Trophoblast cell (in vitro differentiated cells and primary cell): ENCODE results near the gene TP53TG5.

Experiments used
- DNase-seq, 2 donors: peaks; one replicate each; pipeline ENCODE4 v3.0.0-alpha.2; 2016
- H2AFZ ChIP-seq: 2 replicates; pipeline ENCODE4 v1.6.1; 2013; ENCODE audit warnings: low read length, moderate library complexity, mild to moderate bottlenecking; ENCODE audit not compliant: insufficient read depth, poor library complexity
- H2AK5ac ChIP-seq: 2 replicates; pipeline ENCODE4 v1.6.1; 2013; ENCODE audit warnings: mild to moderate bottlenecking, low read length
- H2BK120ac ChIP-seq: 2 replicates; pipeline ENCODE4 v1.6.1; 2013; ENCODE audit warnings: low read length, mild to moderate bottlenecking, moderate library complexity; ENCODE audit not compliant: insufficient read depth, poor library complexity
- H2BK12ac ChIP-seq: 2 replicates; pipeline ENCODE4 v1.6.1; 2013; ENCODE audit warnings: mild to moderate bottlenecking, low read length, moderate library complexity
- H2BK5ac ChIP-seq: 2 replicates; pipeline ENCODE4 v1.6.1; 2013; ENCODE audit warnings: low read length, low read depth, moderate library complexity, mild to moderate bottlenecking; ENCODE audit not compliant: poor library complexity
- H3K14ac ChIP-seq: 2 replicates; pipeline ENCODE4 v1.6.1; 2013; ENCODE audit warnings: mild to moderate bottlenecking, low read length
- H3K18ac ChIP-seq: 2 replicates; pipeline ENCODE4 v1.6.1; 2013; ENCODE audit warnings: mild to moderate bottlenecking, low read length
- H3K23ac ChIP-seq: 2 replicates; pipeline ENCODE4 v1.6.1; 2013; ENCODE audit warnings: low read length
- H3K27ac ChIP-seq: 2 replicates; pipeline ENCODE4 v1.5.1; 2013; ENCODE audit warnings: low read depth, mild to moderate bottlenecking, inconsistent platforms, low read length, moderate library complexity
- H3K27me3 ChIP-seq: 2 replicates; pipeline ENCODE4 v1.6.1; 2013; ENCODE audit warnings: inconsistent platforms, mild to moderate bottlenecking, low read length, moderate library complexity; ENCODE audit not compliant: insufficient read depth
- H3K36me3 ChIP-seq, 2 experiments: 1 replicate in 1 of 2; 2 replicates in 1 of 2; pipeline ENCODE4 v1.6.1; 2013; ENCODE audit warnings: low read length in 2 of 2, mild to moderate bottlenecking in 2 of 2, moderate library complexity in 1 of 2; ENCODE audit not compliant: insufficient read depth in 2 of 2, control insufficient read depth in 1 of 2
- H3K4ac ChIP-seq: 2 replicates; pipeline ENCODE4 v1.6.1; 2013; ENCODE audit warnings: low read depth, mild to moderate bottlenecking, low read length, moderate library complexity
- H3K4me1 ChIP-seq, 2 experiments: 1 replicate in 1 of 2; 2 replicates in 1 of 2; pipeline ENCODE4 v1.6.1; 2013; ENCODE audit warnings: low read length in 2 of 2, mild to moderate bottlenecking in 2 of 2, moderate library complexity in 1 of 2; ENCODE audit not compliant: insufficient read depth in 2 of 2, control insufficient read depth in 1 of 2
- H3K4me2 ChIP-seq: 2 replicates; pipeline ENCODE4 v1.6.1; 2013; ENCODE audit warnings: inconsistent platforms, mild to moderate bottlenecking, low read length, moderate library complexity
- H3K4me3 ChIP-seq: 2 replicates; pipeline ENCODE4 v1.5.1; 2013; ENCODE audit warnings: mild to moderate bottlenecking, low read depth, low read length, inconsistent platforms
- H3K79me1 ChIP-seq: one replicate; pipeline ENCODE4 v1.6.1; 2013; ENCODE audit warnings: low read length
- H3K79me2 ChIP-seq: 2 replicates; pipeline ENCODE4 v1.6.1; 2013; ENCODE audit warnings: low read length, mild to moderate bottlenecking; ENCODE audit not compliant: control insufficient read depth, insufficient read depth, poor library complexity
- H3K9ac ChIP-seq: 2 replicates; pipeline ENCODE4 v1.6.1; 2013; ENCODE audit warnings: mild to moderate bottlenecking, low read length
- H3K9me3 ChIP-seq: 2 replicates; pipeline ENCODE4 v1.6.1; 2013; ENCODE audit warnings: low read depth, mild to moderate bottlenecking, control low read depth, inconsistent platforms, low read length; ENCODE audit not compliant: insufficient read depth
- H4K12ac ChIP-seq: 2 replicates; pipeline ENCODE4 v1.6.1; 2013; ENCODE audit warnings: low read depth, mild to moderate bottlenecking, low read length, moderate library complexity
- H4K8ac ChIP-seq: 2 replicates; pipeline ENCODE4 v1.6.1; 2013; ENCODE audit warnings: low read depth, mild to moderate bottlenecking, low read length, moderate library complexity
- H4K91ac ChIP-seq: one replicate; pipeline ENCODE4 v1.6.1; 2013; ENCODE audit warnings: low read depth, mild to moderate bottlenecking, low read length, moderate library complexity
- WGBS: extraction: QIAGEN DNeasy Blood & Tissue Kit; methylation state at CpG from one replicate; pipeline ENCODE4 v1.1.7; 2013; ENCODE audit warnings: missing lambda C conversion rate; ENCODE audit not compliant: insufficient read length, insufficient coverage; ENCODE audit errors: extremely low coverage; 5-methylcytosine and 5-hydroxymethylcytosine counted together

Gene TP53TG5

GRCh38 chr20:45372646-45373352 is 5.3 kb downstream of the TP53TG5 start:
- peaks cover 9 to 14% of the 10 kb centered on the region in 2 experiments for H3K36me3 ChIP-seq
- H3K79me1 ChIP-seq = no peaks in the 10 kb centered on the region
- no peak overlapping the region for H3K4ac ChIP-seq
- H3K9ac ChIP-seq = no peak overlapping the region
- no peak overlapping the region for H4K91ac ChIP-seq
- no peaks in the 10 kb centered on the region for H3K79me2 ChIP-seq
- H2AK5ac ChIP-seq = no peak overlapping the region
- H3K27ac ChIP-seq = no peak overlapping the region
- H3K4me1 ChIP-seq = peaks cover 3 to 6% of the 10 kb centered on the region in 2 experiments
- H4K12ac ChIP-seq = no peak overlapping the region
- H2AFZ ChIP-seq = no peak overlapping the region
- H3K27me3 ChIP-seq = no peaks in the 10 kb centered on the region
- no peak overlapping the region for H3K18ac ChIP-seq
- no peak overlapping the region for H2BK12ac ChIP-seq
- no CpG with 5 or more reads among the region's 30 CpGs for WGBS
- no peaks in the 10 kb centered on the region for H3K9me3 ChIP-seq
- no peak overlapping the region for H4K8ac ChIP-seq
- no peak for DNase-seq
- no peak overlapping the region for H2BK120ac ChIP-seq
- no peak overlapping the region for H3K14ac ChIP-seq
- peak overlapping the region; percentile 58 for H3K4me2 ChIP-seq
- no peak overlapping the region for H2BK5ac ChIP-seq
- H3K23ac ChIP-seq = no peak overlapping the region
- H3K4me3 ChIP-seq = no peak overlapping the region

DNA sequence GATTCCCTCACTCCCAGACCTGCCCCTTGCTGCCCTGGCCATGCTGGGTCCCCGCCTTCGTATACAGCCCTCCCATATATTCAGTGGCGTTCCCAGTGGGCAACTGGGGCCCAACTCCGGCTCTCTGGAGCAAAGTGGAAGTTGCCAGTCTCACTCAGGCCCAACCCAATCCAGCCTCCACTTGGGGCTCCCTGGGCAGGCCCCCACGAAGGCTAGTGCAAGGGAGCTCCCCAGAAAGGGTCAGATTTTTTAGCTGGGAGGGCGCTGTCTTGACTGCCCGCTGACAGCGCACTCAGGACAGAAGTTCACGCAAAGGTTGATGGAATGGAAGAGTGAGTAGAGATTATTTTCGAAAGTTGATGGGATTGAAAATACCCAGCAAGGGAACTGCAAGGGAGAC is 5.9 kb downstream of the TP53TG5 start:
- no peak overlapping the region for H3K18ac ChIP-seq
- peaks cover 14 to 20% of the 10 kb centered on the region in 2 experiments for H3K36me3 ChIP-seq
- no peak overlapping the region for H2BK12ac ChIP-seq
- no peak overlapping the region for H4K91ac ChIP-seq
- H3K4me3 ChIP-seq = no peak overlapping the region
- H3K9me3 ChIP-seq = no peaks in the 10 kb centered on the region
- no peak overlapping the region for H2AFZ ChIP-seq
- H3K27ac ChIP-seq = no peak overlapping the region
- no peak overlapping the region for H3K23ac ChIP-seq
- no peaks in the 10 kb centered on the region for H3K79me1 ChIP-seq
- no peak overlapping the region for H3K4ac ChIP-seq
- no peak overlapping the region for H3K9ac ChIP-seq
- no peak overlapping the region for H2BK120ac ChIP-seq
- no peak overlapping the region for H4K12ac ChIP-seq
- H3K27me3 ChIP-seq = no peaks in the 10 kb centered on the region
- DNase-seq = no peak
- H3K79me2 ChIP-seq = no peaks in the 10 kb centered on the region
- no peak overlapping the region for H3K14ac ChIP-seq
- no peak overlapping the region for H2BK5ac ChIP-seq
- H2AK5ac ChIP-seq = no peak overlapping the region
- H3K4me2 ChIP-seq = no peak overlapping the region
- WGBS = no CpG with 5 or more reads among the region's 10 CpGs
- H3K4me1 ChIP-seq = peaks cover 3 to 6% of the 10 kb centered on the region in 2 experiments
- no peak overlapping the region for H4K8ac ChIP-seq

GRCh38 chr20:45370571-45371160 is 7.5 kb downstream of the TP53TG5 start:
- Histone ChIP-seq H2BK12ac (no peak overlapping the region), H3K14ac (no peak overlapping the region), H3K9me3 (no peaks in the 10 kb centered on the region), H3K23ac (no peak overlapping the region), H3K36me3 (peaks cover 20 to 32% of the 10 kb centered on the region in 2 experiments), H3K4me3 (no peak overlapping the region), H2AK5ac (no peak overlapping the region), H3K18ac (no peak overlapping the region), H3K4me2 (no peak overlapping the region), H3K27me3 (no peaks in the 10 kb centered on the region), H4K8ac (no peak overlapping the region), H4K12ac (no peak overlapping the region), H3K9ac (no peak overlapping the region), H3K4ac (no peak overlapping the region), H2AFZ (no peak overlapping the region), H3K79me2 (no peaks in the 10 kb centered on the region), H3K27ac (no peak overlapping the region), H2BK5ac (no peak overlapping the region), H4K91ac (no peak overlapping the region), H2BK120ac (no peak overlapping the region), H3K4me1 (peaks cover 3 to 6% of the 10 kb centered on the region in 2 experiments), H3K79me1 (no peaks in the 10 kb centered on the region)
- DNase-seq = no peak
- no CpG with 5 or more reads among the region's 3 CpGs for WGBS

DNA sequence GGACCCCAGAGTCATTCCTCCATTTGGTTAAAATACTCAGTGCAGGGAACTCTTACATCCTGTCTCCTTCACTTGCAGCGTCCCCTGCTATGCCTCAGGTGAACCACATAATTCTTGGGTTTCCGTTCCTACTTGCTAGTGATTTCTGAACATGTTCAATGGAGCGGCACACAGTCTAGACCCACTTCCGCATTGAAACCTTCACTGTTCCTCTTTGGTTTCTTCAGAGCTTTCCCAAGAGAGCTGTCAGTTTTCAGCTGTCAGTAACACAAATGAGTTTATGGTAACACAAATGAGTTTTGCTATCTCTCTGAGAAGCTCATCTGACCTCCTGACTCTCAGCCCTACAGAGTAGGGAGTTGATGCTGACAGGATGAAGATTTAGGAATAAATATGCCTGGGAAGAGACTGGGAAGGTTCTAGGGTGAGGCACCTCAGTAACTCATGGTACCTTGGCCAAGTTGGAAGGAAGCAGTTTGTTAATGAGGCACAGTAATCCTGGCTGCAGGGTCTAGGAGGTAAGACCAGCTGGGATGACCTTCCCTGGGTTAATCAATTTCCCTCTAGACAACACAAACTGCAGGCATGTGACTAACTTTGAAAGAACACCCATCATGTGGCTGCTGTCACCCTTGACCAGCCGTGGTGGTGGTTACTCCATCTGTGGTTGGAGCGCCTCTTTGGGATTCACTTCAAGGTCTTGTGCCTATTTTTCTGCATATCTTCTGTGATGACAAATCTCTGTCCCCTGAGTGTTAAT is 9.7 kb downstream of the TP53TG5 start:
- peaks cover 5 to 7% of the 10 kb centered on the region in 2 experiments for H3K4me1 ChIP-seq
- peak overlapping the region; percentile 21 for H3K23ac ChIP-seq
- no peak overlapping the region for H2AK5ac ChIP-seq
- no peak overlapping the region for H3K27ac ChIP-seq
- H2AFZ ChIP-seq = no peak overlapping the region
- no peak overlapping the region for H3K4me2 ChIP-seq
- H3K9ac ChIP-seq = no peak overlapping the region
- no peak overlapping the region for H2BK12ac ChIP-seq
- no peak overlapping the region for H2BK120ac ChIP-seq
- H3K4ac ChIP-seq = no peak overlapping the region
- no peak overlapping the region for H4K91ac ChIP-seq
- no peaks in the 10 kb centered on the region for H3K27me3 ChIP-seq
- peaks cover 16 to 32% of the 10 kb centered on the region in 2 experiments for H3K36me3 ChIP-seq
- no peak overlapping the region for H3K18ac ChIP-seq
- H3K14ac ChIP-seq = no peak overlapping the region
- WGBS = no CpG with 5 or more reads among the region's 6 CpGs
- peaks cover 6% of the 10 kb centered on the region for H3K79me2 ChIP-seq
- H4K8ac ChIP-seq = no peak overlapping the region
- no peak overlapping the region for H4K12ac ChIP-seq
- peak in 1 of 2 donors; percentile 24 for DNase-seq
- no peak overlapping the region for H3K4me3 ChIP-seq
- H2BK5ac ChIP-seq = no peak overlapping the region
- no peaks in the 10 kb centered on the region for H3K79me1 ChIP-seq
- H3K9me3 ChIP-seq = no peaks in the 10 kb centered on the region
